ENCODE results near the gene MPG.

DNA sequence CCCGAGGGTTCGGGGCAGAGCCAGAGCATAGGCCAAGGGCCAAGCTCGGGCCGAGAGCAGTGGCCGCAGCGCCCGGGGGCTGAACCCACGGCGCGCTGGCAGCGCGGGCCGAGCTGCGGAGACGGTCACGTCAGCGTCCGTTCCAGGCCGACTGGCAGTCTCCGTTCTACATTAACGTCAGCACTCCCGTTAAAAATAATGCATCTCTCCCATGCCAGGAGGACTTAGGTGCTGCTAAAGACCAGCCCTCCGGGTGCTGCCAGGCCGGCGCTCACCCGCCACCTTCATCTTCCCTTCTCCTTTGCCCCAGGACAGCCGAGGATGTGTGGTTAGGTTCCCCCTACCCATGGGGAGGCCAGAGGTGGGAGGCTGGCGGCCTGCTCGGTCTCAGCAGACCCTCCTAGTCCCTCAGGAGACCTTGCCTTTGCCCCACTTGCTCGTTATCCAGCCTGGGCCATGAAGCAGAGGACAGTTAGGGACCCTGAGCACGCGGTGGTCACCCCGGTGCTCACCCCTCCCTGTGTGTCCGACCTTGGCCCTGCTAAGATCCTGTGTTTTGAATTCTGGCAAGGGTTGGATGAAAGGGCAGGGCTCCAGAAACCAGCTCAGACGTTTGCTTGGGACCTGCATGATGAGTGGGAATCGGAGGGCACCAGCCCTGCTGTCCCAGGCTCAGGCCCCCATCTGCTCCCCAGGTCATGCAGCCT, 572 bp downstream of the MPG start:
- TF ChIP-seq POLR2AphosphoS5 (IDR thresholded peaks at IDR 0.05; ENCODE audit: low read depth, low read length) (no peak), ELF1 (IDR thresholded peaks at IDR 0.05; ENCODE audit: borderline replicate concordance, low read depth) (no peak), POLR2A (IDR thresholded peaks at IDR 0.05; ENCODE audit: borderline replicate concordance, extremely low read depth, insufficient read depth, insufficient read length) (no peak)
- TF ChIP-seq, protein P1, sequence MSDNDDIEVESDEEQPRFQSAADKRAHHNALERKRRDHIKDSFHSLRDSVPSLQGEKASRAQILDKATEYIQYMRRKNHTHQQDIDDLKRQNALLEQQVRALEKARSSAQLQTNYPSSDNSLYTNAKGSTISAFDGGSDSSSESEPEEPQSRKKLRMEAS (IDR thresholded peaks at IDR 0.05) = no peak
- TF ChIP-seq, protein P2, sequence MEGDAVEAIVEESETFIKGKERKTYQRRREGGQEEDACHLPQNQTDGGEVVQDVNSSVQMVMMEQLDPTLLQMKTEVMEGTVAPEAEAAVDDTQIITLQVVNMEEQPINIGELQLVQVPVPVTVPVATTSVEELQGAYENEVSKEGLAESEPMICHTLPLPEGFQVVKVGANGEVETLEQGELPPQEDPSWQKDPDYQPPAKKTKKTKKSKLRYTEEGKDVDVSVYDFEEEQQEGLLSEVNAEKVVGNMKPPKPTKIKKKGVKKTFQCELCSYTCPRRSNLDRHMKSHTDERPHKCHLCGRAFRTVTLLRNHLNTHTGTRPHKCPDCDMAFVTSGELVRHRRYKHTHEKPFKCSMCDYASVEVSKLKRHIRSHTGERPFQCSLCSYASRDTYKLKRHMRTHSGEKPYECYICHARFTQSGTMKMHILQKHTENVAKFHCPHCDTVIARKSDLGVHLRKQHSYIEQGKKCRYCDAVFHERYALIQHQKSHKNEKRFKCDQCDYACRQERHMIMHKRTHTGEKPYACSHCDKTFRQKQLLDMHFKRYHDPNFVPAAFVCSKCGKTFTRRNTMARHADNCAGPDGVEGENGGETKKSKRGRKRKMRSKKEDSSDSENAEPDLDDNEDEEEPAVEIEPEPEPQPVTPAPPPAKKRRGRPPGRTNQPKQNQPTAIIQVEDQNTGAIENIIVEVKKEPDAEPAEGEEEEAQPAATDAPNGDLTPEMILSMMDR (IDR thresholded peaks at IDR 0.05 in 2 of 3, conservative IDR thresholded peaks at IDR 0.05 in 1 of 3; ENCODE audit: borderline replicate concordance in 1 of 3, insufficient read depth in 1 of 3, low read depth in 2 of 3, low read length in 2 of 3) = no peak
